ENCODE measurements around the gene TEAD4. TPM values are rescaled to one million over a fixed set of nuclear protein-coding genes. Genes with fewer than 3 reads are reported as not detected.
A peak's percentile ranks its signal among the peaks of the same experiment; 100 is the strongest.

The TEAD4 gene
- polyA plus RNA-seq (2011; rRNA removed) (10.3 and 14.1 TPM in 2 replicates), polyA minus RNA-seq (2011; rRNA and poly(A)+ RNA removed) (12.6 and 15.8 TPM in 2 replicates)

DNA sequence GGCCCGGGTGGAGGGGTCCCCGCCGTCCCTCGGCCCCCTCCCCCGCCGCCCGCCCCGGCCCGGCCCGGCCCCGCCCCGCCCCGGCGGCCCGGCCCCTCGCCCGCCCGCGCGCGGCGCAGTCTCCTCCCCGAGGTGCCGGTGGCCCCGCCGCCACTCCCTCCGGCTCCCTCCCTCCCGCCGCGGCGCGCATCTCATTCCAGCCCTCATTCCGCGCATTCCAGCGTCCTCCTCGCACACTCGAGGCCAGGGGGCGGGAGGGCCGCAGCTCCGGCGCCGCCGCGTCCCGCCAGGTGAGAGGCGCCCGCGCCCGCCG lies at the start of gene TEAD4:
TSS of gene TEAD4 (plus strand) at position 206 of the 313 bp plus-strand sequence.
- H3K27me3 ChIP-seq (ENCODE audit: control insufficient read depth, insufficient read depth, low read length), result no peaks in the 10 kb centered on the region
- DNase-seq (ENCODE audit: low read depth, low spot score), result peak; percentile 24
- no peaks in the 10 kb centered on the region for H3K9me3 ChIP-seq (ENCODE audit: control insufficient read depth, insufficient read depth, low read length)
- ChIA-PET POLR2A (interaction anchor here (1.2 kb wide), 1 partner anchor 21 kb away, joined by 3 read pairs; no protein-coding TSS in a partner anchor), CTCF (no interaction called here)
- TF ChIP-seq, protein P1, sequence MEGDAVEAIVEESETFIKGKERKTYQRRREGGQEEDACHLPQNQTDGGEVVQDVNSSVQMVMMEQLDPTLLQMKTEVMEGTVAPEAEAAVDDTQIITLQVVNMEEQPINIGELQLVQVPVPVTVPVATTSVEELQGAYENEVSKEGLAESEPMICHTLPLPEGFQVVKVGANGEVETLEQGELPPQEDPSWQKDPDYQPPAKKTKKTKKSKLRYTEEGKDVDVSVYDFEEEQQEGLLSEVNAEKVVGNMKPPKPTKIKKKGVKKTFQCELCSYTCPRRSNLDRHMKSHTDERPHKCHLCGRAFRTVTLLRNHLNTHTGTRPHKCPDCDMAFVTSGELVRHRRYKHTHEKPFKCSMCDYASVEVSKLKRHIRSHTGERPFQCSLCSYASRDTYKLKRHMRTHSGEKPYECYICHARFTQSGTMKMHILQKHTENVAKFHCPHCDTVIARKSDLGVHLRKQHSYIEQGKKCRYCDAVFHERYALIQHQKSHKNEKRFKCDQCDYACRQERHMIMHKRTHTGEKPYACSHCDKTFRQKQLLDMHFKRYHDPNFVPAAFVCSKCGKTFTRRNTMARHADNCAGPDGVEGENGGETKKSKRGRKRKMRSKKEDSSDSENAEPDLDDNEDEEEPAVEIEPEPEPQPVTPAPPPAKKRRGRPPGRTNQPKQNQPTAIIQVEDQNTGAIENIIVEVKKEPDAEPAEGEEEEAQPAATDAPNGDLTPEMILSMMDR (IDR thresholded peaks at IDR 0.05; ENCODE audit: low read depth, low read length), result no peak
- peak within 1 kb of the TSS; percentile 79 for H3K4me3 ChIP-seq (ENCODE audit: low read depth, low read length)
- peak within 1 kb of the TSS; percentile 82 for H3K27ac ChIP-seq (ENCODE audit: low read depth, low read length)

DNA sequence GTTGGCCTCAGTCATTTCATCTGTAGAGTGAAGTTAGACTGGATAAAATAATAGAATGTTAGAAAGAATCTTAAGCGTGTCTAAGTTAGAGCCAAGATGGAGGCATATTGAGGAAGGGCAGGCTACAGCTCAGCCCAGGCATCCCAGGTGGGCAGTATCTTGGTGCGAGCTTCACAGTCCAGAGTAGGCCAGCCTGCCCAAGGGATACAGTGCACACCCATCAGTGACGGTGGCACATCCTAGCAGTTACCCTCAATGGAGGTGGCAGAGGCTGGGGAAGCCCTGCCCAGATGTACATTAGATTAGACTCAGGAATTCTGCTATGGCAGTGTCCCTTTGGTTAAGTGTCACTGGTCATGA lies 47.0 kb upstream of the TEAD4 start:
- CTCF ChIA-PET, result interaction anchor here (1.3 kb wide), 1 partner anchor 122 kb away, joined by 4 read pairs; no protein-coding TSS in a partner anchor
- Histone ChIP-seq H3K27ac (ENCODE audit: low read depth, low read length) (peak overlapping the region; percentile 21), H3K4me3 (ENCODE audit: low read depth, low read length) (no peak overlapping the region), H3K9me3 (ENCODE audit: control insufficient read depth, insufficient read depth, low read length) (no peaks in the 10 kb centered on the region), H3K27me3 (ENCODE audit: control insufficient read depth, insufficient read depth, low read length) (no peaks in the 10 kb centered on the region)
- DNase-seq (ENCODE audit: low read depth, low spot score), result no peak
- TF ChIP-seq, protein P1 (IDR thresholded peaks at IDR 0.05; ENCODE audit: low read depth, low read length), result no peak
- POLR2A ChIA-PET, result no interaction called here

DNA sequence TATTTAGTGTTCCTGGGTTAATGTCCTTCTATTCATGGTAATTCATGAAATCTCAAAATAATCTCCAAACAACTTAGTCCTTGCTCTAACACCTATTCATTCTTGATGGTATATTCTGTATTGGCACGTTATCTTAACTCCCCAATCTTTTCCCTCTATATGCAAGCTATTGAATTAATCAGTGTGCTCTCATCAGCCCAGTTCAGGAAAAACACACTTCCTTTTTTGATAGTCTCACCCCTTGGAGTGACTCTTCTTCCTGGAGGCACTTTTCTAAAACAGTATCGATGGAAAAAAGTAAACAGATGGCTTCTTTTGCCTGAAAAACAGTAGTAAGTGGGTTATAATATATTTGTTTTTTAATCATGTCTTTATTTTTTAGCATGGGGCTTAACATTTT lies 39.9 kb upstream of the TEAD4 start:
- POLR2A ChIA-PET, result no interaction called here
- no peaks in the 10 kb centered on the region for H3K27me3 ChIP-seq (ENCODE audit: control insufficient read depth, insufficient read depth, low read length)
- no peak overlapping the region for H3K27ac ChIP-seq (ENCODE audit: low read depth, low read length)
- DNase-seq (ENCODE audit: low read depth, low spot score), result no peak
- CTCF ChIA-PET, result no interaction called here
- no peak overlapping the region for H3K4me3 ChIP-seq (ENCODE audit: low read depth, low read length)
- TF ChIP-seq, protein P1 (IDR thresholded peaks at IDR 0.05; ENCODE audit: low read depth, low read length), result no peak
- no peaks in the 10 kb centered on the region for H3K9me3 ChIP-seq (ENCODE audit: control insufficient read depth, insufficient read depth, low read length)

DNA sequence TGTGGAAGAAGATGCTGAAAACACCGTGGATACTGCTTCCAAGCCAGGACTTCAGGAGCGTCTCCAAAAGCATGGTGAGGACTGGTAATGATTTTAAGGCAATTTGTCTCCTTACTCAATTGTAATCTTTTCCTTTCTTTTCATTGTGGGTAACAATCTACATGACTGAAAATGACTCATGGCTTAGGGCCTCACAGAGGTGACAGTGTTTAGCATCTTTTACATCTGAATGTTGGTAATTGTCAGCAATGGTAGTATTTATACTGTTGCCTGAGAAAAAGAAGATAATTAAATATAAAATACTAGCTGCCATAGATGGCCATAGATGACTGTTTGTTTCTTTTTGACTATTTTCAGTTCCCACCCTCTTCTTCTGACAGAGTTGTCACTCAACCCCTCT lies 36.9 kb upstream of the TEAD4 start:
- Histone ChIP-seq H3K27me3 (ENCODE audit: control insufficient read depth, insufficient read depth, low read length) (no peaks in the 10 kb centered on the region), H3K9me3 (ENCODE audit: control insufficient read depth, insufficient read depth, low read length) (no peaks in the 10 kb centered on the region), H3K27ac (ENCODE audit: low read depth, low read length) (no peak overlapping the region), H3K4me3 (ENCODE audit: low read depth, low read length) (no peak overlapping the region)
- no peak for DNase-seq (ENCODE audit: low read depth, low spot score)
- ChIA-PET CTCF (no interaction called here), POLR2A (no interaction called here)
- TF ChIP-seq, protein P1 (IDR thresholded peaks at IDR 0.05; ENCODE audit: low read depth, low read length), result no peak

DNA sequence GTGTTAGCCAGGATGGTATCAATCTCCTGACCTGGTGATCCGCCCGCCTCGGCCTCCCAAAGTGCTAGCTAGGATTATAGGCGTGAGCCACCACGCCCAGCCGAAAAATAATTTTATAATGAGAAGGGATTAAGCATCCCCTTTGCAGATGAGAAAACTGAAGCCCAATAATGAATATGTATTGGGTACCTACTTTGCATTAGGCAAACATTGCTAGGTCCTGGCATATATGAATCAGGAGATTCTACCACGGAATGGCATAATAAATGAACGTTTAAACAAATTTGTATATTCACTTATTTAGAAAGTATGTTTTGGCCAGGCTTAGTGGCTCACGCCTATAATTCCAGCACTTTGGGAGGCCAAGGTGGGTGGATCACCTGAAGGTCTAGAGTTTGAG lies 36.1 kb upstream of the TEAD4 start:
- no peaks in the 10 kb centered on the region for H3K27me3 ChIP-seq (ENCODE audit: control insufficient read depth, insufficient read depth, low read length)
- TF ChIP-seq, protein P1 (IDR thresholded peaks at IDR 0.05; ENCODE audit: low read depth, low read length), result no peak
- no peak for DNase-seq (ENCODE audit: low read depth, low spot score)
- CTCF ChIA-PET, result no interaction called here
- POLR2A ChIA-PET, result no interaction called here
- H3K4me3 ChIP-seq (ENCODE audit: low read depth, low read length), result no peak overlapping the region
- H3K9me3 ChIP-seq (ENCODE audit: control insufficient read depth, insufficient read depth, low read length), result no peaks in the 10 kb centered on the region
- no peak overlapping the region for H3K27ac ChIP-seq (ENCODE audit: low read depth, low read length)

Data from AG04450 (cell line).